Activated gamma-delta T cell (primary cell): ENCODE results near the gene TTC34.

Experiments used
- DNase-seq: peaks from one replicate; lab custom pipeline; 2025; lab: John Stamatoyannopoulos, UW

The TTC34 gene

GRCh38 chr1:2604844-2605508, 196.5 kb downstream of the TTC34 start:
- no peak for DNase-seq

GRCh38 chr1:2604156-2604843, 197.2 kb downstream of the TTC34 start:
- DNase-seq = no peak

GRCh38 chr1:2603521-2604155, 197.9 kb downstream of the TTC34 start:
- no peak for DNase-seq

- DNase-seq = no peak
Measured at GRCh38 chr1:2602866-2603520, 198.5 kb downstream of the TTC34 start.

GRCh38 chr1:2602311-2602835, 199.1 kb downstream of the TTC34 start:
- no peak for DNase-seq

- no peak for DNase-seq
Measured at GRCh38 chr1:2601721-2602303, 199.7 kb downstream of the TTC34 start.

- DNase-seq = no peak
Measured at GRCh38 chr1:2598329-2598931, 203.1 kb downstream of the TTC34 start.

- no peak for DNase-seq
Measured at GRCh38 chr1:2597441-2598328, 203.8 kb downstream of the TTC34 start.

GRCh38 chr1:2596530-2597333, 204.8 kb downstream of the TTC34 start:
- no peak for DNase-seq

- DNase-seq = no peak
Measured at GRCh38 chr1:2595812-2596529, 205.5 kb downstream of the TTC34 start.

GRCh38 chr1:2595261-2595811, 206.2 kb downstream of the TTC34 start:
- DNase-seq = no peak

- DNase-seq = no peak
Measured at GRCh38 chr1:2594641-2595131, 206.8 kb downstream of the TTC34 start.

GRCh38 chr1:2594001-2594640, 207.4 kb downstream of the TTC34 start:
- no peak for DNase-seq

GRCh38 chr1:2593251-2593878, 208.1 kb downstream of the TTC34 start:
- no peak for DNase-seq

- no peak for DNase-seq
Measured at GRCh38 chr1:2592672-2593071, 208.8 kb downstream of the TTC34 start.

- DNase-seq = no peak
Measured at GRCh38 chr1:2591581-2592261, 209.8 kb downstream of the TTC34 start.

GRCh38 chr1:2591233-2591580, 210.3 kb downstream of the TTC34 start:
- DNase-seq = no peak
